Measurements from ENCODE around the gene CCDC3.
"Not testable (repeated sequence)": the region's sequence is repeated elsewhere in the genome, so short reads cannot be mapped to it uniquely, and the experiment has no call there.

CCDC3 gene

DNA sequence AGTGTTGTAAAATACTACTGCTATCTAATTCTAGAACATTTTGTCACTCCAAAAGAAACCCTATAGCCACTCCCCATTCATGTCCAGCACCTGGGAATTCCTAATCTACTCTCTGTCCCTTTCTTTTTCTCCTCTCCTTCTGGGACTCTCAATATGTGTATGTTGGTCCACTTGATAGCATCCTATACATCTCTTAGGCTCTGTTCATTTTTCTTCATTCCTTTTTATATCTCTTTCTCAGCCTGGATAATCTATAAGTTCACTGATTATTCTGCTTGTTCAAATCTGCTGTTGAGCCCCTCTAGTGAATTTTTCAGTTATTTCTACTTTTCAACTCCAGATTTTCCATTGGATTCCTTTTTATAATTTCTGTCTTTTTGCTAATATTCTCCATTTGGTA lies 108.6 kb downstream of the CCDC3 start:
- DNase-seq = no peak

GRCh38 chr10:12890958-12891357 lies 110.6 kb downstream of the CCDC3 start:
- peak in 1 of 56 donors; percentile 4 for DNase-seq

- no peak for DNase-seq
These were observed 113.0 kb downstream of the CCDC3 start for GRCh38 chr10:12888470-12888869.

- no peak for DNase-seq
These were observed 113.7 kb downstream of the CCDC3 start for GRCh38 chr10:12887780-12888179.

DNA sequence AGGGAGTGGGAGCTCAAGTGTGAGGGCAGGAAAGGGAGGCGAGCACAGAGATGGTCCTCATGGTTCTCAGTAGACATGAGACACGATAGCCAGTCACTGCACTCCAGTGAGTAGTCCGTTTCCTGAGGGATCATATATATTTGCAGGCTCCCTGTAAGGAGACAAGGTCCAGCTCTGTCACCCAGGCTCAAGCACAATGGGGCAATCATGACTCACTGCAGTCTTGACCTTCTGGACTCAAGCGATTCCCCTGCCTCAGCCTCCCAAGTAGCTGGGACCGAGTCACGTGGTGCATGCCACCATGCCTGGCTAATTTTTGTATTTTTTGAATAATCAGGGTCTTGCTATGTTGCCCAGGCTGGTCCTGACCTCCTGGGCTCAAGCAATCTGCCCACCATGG lies 116.7 kb downstream of the CCDC3 start:
- DNase-seq = no peak

DNA sequence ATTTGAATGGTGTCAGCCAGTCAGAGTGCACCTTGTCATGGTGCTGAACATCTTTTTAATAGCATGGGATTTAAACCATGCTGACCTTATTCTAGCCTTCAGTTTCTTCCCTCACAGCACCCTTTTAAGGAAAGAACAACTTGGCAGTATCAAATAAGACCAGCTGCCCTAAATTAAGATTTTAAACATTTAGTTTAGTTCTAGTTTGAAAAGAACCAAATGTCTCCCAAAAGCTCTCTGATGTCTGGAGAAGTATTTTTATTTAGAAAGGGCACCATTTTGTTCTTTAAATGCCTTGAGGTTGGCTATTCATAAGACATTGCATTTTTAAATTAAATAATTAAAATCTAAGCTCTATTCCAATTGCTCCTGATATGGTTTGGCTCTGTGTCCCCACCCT lies 121.1 kb downstream of the CCDC3 start:
- no peak for DNase-seq

DNA sequence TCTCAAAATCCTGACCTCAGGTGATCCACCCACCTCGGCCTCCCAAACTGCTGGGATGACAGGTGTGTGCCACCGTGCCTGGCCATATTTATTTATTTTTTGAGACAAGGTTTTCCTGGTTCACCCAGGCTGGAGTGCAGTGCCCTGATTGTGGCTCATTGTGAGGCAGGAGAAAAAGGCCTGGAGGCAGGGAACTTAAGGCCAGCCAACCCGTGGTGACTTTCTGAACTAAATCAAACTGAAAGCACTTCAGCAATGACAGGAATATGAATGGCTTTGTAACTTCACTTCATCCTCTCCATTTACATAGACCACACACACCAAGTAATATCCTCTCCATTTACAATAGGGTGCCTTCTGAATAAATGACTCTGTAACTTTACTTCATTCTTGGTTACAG lies 124.4 kb downstream of the CCDC3 start:
- no peak for DNase-seq

GRCh38 chr10:12876266-12876665 lies 125.2 kb downstream of the CCDC3 start:
- DNase-seq = no peak

GRCh38 chr10:12875100-12875499 lies 126.4 kb downstream of the CCDC3 start:
- peak in 1 of 56 donors; percentile 34 for DNase-seq

DNA sequence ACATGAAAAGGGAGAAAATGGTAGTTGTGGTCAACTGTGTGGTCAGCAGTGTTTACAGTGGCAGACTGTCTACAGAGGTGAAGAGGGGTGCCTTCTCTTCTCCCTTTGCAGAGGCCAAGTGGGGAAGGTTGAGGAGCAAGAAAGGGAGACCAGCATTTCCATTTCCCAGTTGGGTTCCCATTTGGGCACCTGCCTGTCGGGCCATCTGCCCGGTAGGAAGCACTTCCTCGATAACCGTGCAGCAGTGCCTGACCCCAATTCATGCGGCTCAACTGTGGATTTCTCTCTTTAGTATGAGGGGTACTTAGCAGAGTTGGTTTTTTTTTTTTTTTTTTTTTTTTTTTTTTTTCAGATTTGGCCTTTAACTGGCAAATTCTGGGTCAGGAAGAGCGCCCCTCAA lies 127.0 kb downstream of the CCDC3 start:
- DNase-seq = no peak

GRCh38 chr10:12873172-12873571 lies 128.3 kb downstream of the CCDC3 start:
- DNase-seq = no peak

DNA sequence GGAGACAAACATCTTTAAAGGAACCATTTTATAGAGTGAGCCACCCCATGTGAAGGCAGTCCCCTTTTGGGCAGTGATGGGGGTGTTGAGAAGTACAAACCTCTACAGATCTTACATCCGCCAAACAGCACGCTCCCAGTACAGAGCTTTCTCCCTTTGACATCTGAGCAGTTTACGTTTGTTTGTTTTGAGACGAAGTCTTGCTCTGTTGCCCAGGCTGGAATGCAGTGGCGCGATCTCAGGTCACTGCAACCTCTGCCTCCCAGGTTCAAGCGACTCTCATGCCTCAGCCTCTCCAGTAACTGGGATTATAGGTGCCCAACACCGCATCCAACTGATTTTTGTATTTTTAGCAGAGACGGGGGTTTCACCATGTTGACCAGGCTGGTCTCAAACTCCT lies 128.9 kb downstream of the CCDC3 start:
- no peak for DNase-seq

DNA sequence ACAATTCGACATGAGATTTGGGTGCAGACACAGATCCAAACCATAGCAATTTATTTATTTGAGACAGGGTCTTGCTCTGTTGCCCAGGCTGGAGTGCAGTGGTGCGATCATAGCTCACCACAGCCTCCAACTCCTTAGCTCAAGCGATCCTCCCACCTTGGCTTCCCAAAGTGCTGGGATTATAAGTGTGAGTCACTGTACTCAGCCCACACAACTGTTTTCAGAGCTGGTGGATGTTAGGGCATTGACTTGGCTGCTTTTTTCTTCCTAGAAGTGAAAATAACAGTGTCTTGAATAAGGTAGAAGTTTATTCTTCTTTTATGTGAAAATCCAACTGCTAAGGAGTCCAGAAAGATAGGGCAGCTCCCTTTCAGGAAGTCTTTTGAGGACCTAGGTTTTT lies 132.1 kb downstream of the CCDC3 start:
- DNase-seq = peak in 5 of 56 donors; percentile 3 to 28 (median 16)

- DNase-seq = no peak
These were observed 133.3 kb downstream of the CCDC3 start for GRCh38 chr10:12868229-12868628.

- DNase-seq = not testable (repeated sequence)
These were observed 136.0 kb downstream of the CCDC3 start for GRCh38 chr10:12865515-12865914.

- no peak for DNase-seq
These were observed 139.1 kb downstream of the CCDC3 start for GRCh38 chr10:12862459-12862858.

DNA sequence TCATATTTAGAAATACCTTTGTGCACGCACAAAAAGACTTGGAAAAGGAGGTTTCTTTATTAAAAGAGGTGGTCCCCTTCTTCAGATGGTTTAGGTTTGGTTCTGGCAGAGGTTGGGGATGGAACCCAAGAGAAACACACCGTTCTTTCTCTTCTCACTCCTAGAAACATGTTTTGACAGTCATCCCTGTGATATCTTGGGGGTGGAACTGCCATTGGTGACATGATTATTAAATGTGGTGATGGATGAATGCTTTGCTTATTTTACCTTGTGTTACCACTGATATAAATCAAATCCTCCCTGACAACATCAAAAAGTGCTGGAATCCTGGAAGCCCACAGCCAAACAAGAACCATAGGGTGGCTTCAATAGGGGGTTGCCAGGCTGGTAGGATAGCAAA lies 146.5 kb downstream of the CCDC3 start:
- DNase-seq = no peak

GRCh38 chr10:12852687-12853086 lies 148.8 kb downstream of the CCDC3 start:
- no peak for DNase-seq

DNA sequence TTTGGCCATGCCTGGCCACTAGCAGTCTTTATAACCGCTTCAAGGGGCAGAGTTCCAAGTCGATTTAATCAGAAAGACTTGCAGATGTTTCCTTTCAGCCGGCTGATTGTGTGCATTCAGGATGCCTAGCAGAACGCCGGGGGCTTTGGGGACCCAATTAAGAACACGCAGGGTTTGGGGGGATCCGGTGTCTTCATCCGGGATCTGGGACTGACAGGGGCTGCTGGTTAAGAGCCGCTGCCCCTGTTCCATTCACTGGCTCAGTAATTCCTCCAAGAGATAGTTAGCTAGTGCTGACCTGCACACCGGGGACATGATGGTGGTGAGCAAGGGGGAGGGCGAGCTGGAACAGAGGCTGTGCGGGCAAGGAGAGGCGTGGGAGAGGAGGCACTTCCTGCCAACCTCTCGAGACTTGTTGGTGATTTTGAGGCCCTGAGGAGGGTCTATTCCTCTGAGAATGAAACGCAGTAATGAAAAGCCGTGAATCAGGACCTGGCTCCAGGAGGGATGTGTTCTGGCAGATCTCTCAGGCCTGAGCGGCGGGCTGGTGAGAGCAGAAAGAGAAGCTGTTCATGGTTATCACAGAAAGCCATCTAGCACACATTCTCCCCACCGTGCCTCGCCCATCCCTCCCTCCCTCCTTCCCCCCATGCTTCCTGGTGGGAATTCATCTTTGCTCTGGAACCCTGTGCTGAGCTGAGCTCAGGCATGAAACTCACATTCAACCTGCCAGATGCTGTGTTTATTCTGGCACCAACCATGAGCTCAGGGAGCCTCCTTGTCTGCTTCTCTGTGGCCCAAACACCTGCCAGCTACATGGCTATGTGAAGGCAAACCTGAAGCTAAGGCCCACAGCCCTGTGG lies 152.0 kb downstream of the CCDC3 start:
- DNase-seq = no peak

DNA sequence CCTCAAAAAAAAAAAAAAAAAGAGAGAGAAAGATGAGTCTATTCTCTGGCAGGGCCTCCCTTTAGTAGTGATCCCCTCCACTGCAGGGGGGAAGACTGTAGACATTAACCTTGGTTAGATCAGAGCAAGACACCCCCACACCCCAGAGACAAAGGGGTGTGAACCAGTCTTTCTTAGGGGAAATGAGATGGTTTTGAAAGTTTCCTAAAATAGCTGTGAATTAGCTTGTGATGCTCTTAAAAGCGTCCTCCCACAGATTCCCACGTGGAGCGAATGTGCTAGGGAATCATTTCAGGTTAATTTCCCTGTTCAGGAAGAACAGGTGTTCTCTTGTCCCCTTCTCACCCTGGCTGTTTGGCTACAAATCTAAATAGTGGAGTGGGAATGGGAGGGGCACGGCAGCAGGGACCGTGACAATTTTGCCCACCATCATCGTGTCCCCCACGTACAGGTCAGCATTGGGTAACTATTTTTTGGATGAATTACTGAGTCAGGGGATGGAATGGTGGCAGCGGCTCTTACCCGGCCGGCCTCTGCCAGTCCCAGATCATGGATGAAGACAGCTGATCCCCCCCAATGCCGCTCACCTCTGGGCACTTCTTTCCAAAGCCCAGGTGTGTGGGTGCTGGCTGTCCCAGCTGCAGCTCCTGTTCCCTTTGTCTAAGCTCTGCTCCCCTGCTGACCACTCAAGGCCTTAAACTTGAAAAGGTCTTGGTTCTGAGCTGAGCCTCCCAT lies 152.9 kb downstream of the CCDC3 start:
- no peak for DNase-seq

GRCh38 chr10:12847361-12847975 lies 154.0 kb downstream of the CCDC3 start:
- no peak for DNase-seq

GRCh38 chr10:12846718-12847117 lies 154.8 kb downstream of the CCDC3 start:
- no peak for DNase-seq
